ENCODE data around the gene TMEM178B. TPM values are rescaled to one million over a fixed set of nuclear protein-coding genes. Genes with fewer than 3 reads are reported as not detected.

Gene TMEM178B
- total and polyA plus RNA-seq, 9 donors, result 0.40 to 1.1 (median 0.58) TPM

GRCh38 chr7:141340991-141341390 is 267.1 kb downstream of the TMEM178B start:
- DNase-seq, result no peak
- H3K4me3 ChIP-seq (ENCODE audit: low read length), result no peak overlapping the region
- no peaks in the 10 kb centered on the region for H3K9me3 ChIP-seq (replicated peaks; ENCODE audit: control insufficient read depth, low read depth, low read length)
- no peaks in the 10 kb centered on the region for H3K36me3 ChIP-seq (ENCODE audit: control insufficient read depth, insufficient read depth, low read length)
- no peaks in the 10 kb centered on the region for H3K27me3 ChIP-seq (ENCODE audit: control insufficient read depth, insufficient read depth, low read length)
- WGBS (ENCODE audit: insufficient coverage), result no CpG with 5 or more reads among the region's 4 CpGs
- H3K27ac ChIP-seq (ENCODE audit: low read length), result no peak overlapping the region
- no peaks in the 10 kb centered on the region for H3K4me1 ChIP-seq (ENCODE audit: control insufficient read depth, insufficient read depth, low read length)

- no peak overlapping the region for H3K27ac ChIP-seq (ENCODE audit: low read length)
- no peaks in the 10 kb centered on the region for H3K27me3 ChIP-seq (ENCODE audit: control insufficient read depth, insufficient read depth, low read length)
- no peaks in the 10 kb centered on the region for H3K36me3 ChIP-seq (ENCODE audit: control insufficient read depth, insufficient read depth, low read length)
- DNase-seq, result no peak
- H3K4me1 ChIP-seq (ENCODE audit: control insufficient read depth, insufficient read depth, low read length), result no peaks in the 10 kb centered on the region
- H3K4me3 ChIP-seq (ENCODE audit: low read length), result no peak overlapping the region
- WGBS (ENCODE audit: insufficient coverage), result 85% methylated on average over 16 of the region's 16 CpGs
- no peaks in the 10 kb centered on the region for H3K9me3 ChIP-seq (replicated peaks; ENCODE audit: control insufficient read depth, low read depth, low read length)
Observed at GRCh38 chr7:141342621-141343408, 269.0 kb downstream of the TMEM178B start.

- Histone ChIP-seq H3K4me3 (ENCODE audit: low read length) (no peak overlapping the region), H3K27ac (ENCODE audit: low read length) (no peak overlapping the region), H3K4me1 (ENCODE audit: control insufficient read depth, insufficient read depth, low read length) (no peaks in the 10 kb centered on the region), H3K9me3 (replicated peaks; ENCODE audit: control insufficient read depth, low read depth, low read length) (no peaks in the 10 kb centered on the region), H3K27me3 (ENCODE audit: control insufficient read depth, insufficient read depth, low read length) (no peaks in the 10 kb centered on the region), H3K36me3 (ENCODE audit: control insufficient read depth, insufficient read depth, low read length) (no peaks in the 10 kb centered on the region)
- 66% methylated on average over 2 of the region's 3 CpGs for WGBS (ENCODE audit: insufficient coverage)
- no peak for DNase-seq
Observed at GRCh38 chr7:141344153-141344935, 270.5 kb downstream of the TMEM178B start.

- DNase-seq, result no peak
Observed at GRCh38 chr7:141348728-141349127, 274.9 kb downstream of the TMEM178B start.

GRCh38 chr7:141349338-141349737 is 275.5 kb downstream of the TMEM178B start:
- DNase-seq, result no peak
- Histone ChIP-seq H3K4me3 (ENCODE audit: low read length) (no peak overlapping the region), H3K4me1 (ENCODE audit: control insufficient read depth, insufficient read depth, low read length) (no peaks in the 10 kb centered on the region), H3K27me3 (ENCODE audit: control insufficient read depth, insufficient read depth, low read length) (no peaks in the 10 kb centered on the region), H3K9me3 (replicated peaks; ENCODE audit: control insufficient read depth, low read depth, low read length) (no peaks in the 10 kb centered on the region), H3K27ac (ENCODE audit: low read length) (no peak overlapping the region), H3K36me3 (ENCODE audit: control insufficient read depth, insufficient read depth, low read length) (no peaks in the 10 kb centered on the region)
- WGBS (ENCODE audit: insufficient coverage), result 64% methylated on average over 3 of the region's 5 CpGs

More at GRCh38 chr7:141348728-141349127, 274.9 kb downstream of the TMEM178B start:
- Histone ChIP-seq H3K36me3 (ENCODE audit: control insufficient read depth, insufficient read depth, low read length) (no peaks in the 10 kb centered on the region), H3K9me3 (replicated peaks; ENCODE audit: control insufficient read depth, low read depth, low read length) (no peaks in the 10 kb centered on the region), H3K4me1 (ENCODE audit: control insufficient read depth, insufficient read depth, low read length) (no peaks in the 10 kb centered on the region), H3K27me3 (ENCODE audit: control insufficient read depth, insufficient read depth, low read length) (no peaks in the 10 kb centered on the region), H3K27ac (ENCODE audit: low read length) (no peak overlapping the region), H3K4me3 (ENCODE audit: low read length) (no peak overlapping the region)
- WGBS (ENCODE audit: insufficient coverage), result 78% methylated on average over 3 of the region's 7 CpGs

GRCh38 chr7:141349804-141350203 is 275.9 kb downstream of the TMEM178B start:
- no peak for DNase-seq
- 100% methylated on average over 1 of the region's 2 CpGs for WGBS (ENCODE audit: insufficient coverage)
- Histone ChIP-seq H3K4me3 (ENCODE audit: low read length) (no peak overlapping the region), H3K4me1 (ENCODE audit: control insufficient read depth, insufficient read depth, low read length) (no peaks in the 10 kb centered on the region), H3K27me3 (ENCODE audit: control insufficient read depth, insufficient read depth, low read length) (no peaks in the 10 kb centered on the region), H3K9me3 (replicated peaks; ENCODE audit: control insufficient read depth, low read depth, low read length) (no peaks in the 10 kb centered on the region), H3K36me3 (ENCODE audit: control insufficient read depth, insufficient read depth, low read length) (no peaks in the 10 kb centered on the region), H3K27ac (ENCODE audit: low read length) (no peak overlapping the region)

GRCh38 chr7:141351175-141351574 is 277.3 kb downstream of the TMEM178B start:
- WGBS (ENCODE audit: insufficient coverage), result 70% methylated on average over 3 of the region's 3 CpGs
- Histone ChIP-seq H3K27ac (ENCODE audit: low read length) (no peak overlapping the region), H3K36me3 (ENCODE audit: control insufficient read depth, insufficient read depth, low read length) (no peaks in the 10 kb centered on the region), H3K4me1 (ENCODE audit: control insufficient read depth, insufficient read depth, low read length) (no peaks in the 10 kb centered on the region), H3K27me3 (ENCODE audit: control insufficient read depth, insufficient read depth, low read length) (no peaks in the 10 kb centered on the region), H3K9me3 (replicated peaks; ENCODE audit: control insufficient read depth, low read depth, low read length) (no peaks in the 10 kb centered on the region), H3K4me3 (ENCODE audit: low read length) (no peak overlapping the region)
- no peak for DNase-seq

GRCh38 chr7:141352955-141353354 is 279.1 kb downstream of the TMEM178B start:
- Histone ChIP-seq H3K4me3 (ENCODE audit: low read length) (no peak overlapping the region), H3K4me1 (ENCODE audit: control insufficient read depth, insufficient read depth, low read length) (no peaks in the 10 kb centered on the region), H3K27me3 (ENCODE audit: control insufficient read depth, insufficient read depth, low read length) (no peaks in the 10 kb centered on the region), H3K9me3 (replicated peaks; ENCODE audit: control insufficient read depth, low read depth, low read length) (no peaks in the 10 kb centered on the region), H3K36me3 (ENCODE audit: control insufficient read depth, insufficient read depth, low read length) (no peaks in the 10 kb centered on the region), H3K27ac (ENCODE audit: low read length) (no peak overlapping the region)
- DNase-seq, result no peak
- WGBS (ENCODE audit: insufficient coverage), result 77% methylated on average over 3 of the region's 3 CpGs

- 71% methylated on average over 1 of the region's 1 CpG for WGBS (ENCODE audit: insufficient coverage)
Observed at GRCh38 chr7:141354251-141354650, 280.4 kb downstream of the TMEM178B start.

GRCh38 chr7:141355032-141355431 is 281.2 kb downstream of the TMEM178B start:
- 10% methylated on average over 1 of the region's 1 CpG for WGBS (ENCODE audit: insufficient coverage)
- H3K27ac ChIP-seq (ENCODE audit: low read length), result no peak overlapping the region
- H3K4me1 ChIP-seq (ENCODE audit: control insufficient read depth, insufficient read depth, low read length), result no peaks in the 10 kb centered on the region
- no peaks in the 10 kb centered on the region for H3K27me3 ChIP-seq (ENCODE audit: control insufficient read depth, insufficient read depth, low read length)
- no peaks in the 10 kb centered on the region for H3K36me3 ChIP-seq (ENCODE audit: control insufficient read depth, insufficient read depth, low read length)
- no peak for DNase-seq
- H3K9me3 ChIP-seq (replicated peaks; ENCODE audit: control insufficient read depth, low read depth, low read length), result no peaks in the 10 kb centered on the region
- no peak overlapping the region for H3K4me3 ChIP-seq (ENCODE audit: low read length)

More at GRCh38 chr7:141354251-141354650, 280.4 kb downstream of the TMEM178B start:
- H3K9me3 ChIP-seq (replicated peaks; ENCODE audit: control insufficient read depth, low read depth, low read length), result no peaks in the 10 kb centered on the region
- H3K36me3 ChIP-seq (ENCODE audit: control insufficient read depth, insufficient read depth, low read length), result no peaks in the 10 kb centered on the region
- H3K4me3 ChIP-seq (ENCODE audit: low read length), result no peak overlapping the region
- no peaks in the 10 kb centered on the region for H3K4me1 ChIP-seq (ENCODE audit: control insufficient read depth, insufficient read depth, low read length)
- no peak overlapping the region for H3K27ac ChIP-seq (ENCODE audit: low read length)
- DNase-seq, result peak; percentile 15
- no peaks in the 10 kb centered on the region for H3K27me3 ChIP-seq (ENCODE audit: control insufficient read depth, insufficient read depth, low read length)
